GM06990 (cell line): ENCODE results near the gene SEMA3E.

ENCODE experiments used
- DNase-seq: peaks from one replicate; pipeline ENCODE4 v3.0.0-alpha.2; 2011; ENCODE audit not compliant: insufficient read length; ENCODE audit errors: extremely low read depth
- H3K27me3 ChIP-seq: replicated peaks from 2 replicates; pipeline ENCODE4 v1.6.0; 2011; ENCODE audit warnings: low read length; ENCODE audit not compliant: control insufficient read depth, insufficient read depth
- H3K36me3 ChIP-seq: 2 replicates; pipeline ENCODE4 v1.5.1; 2011; ENCODE audit warnings: low read length; ENCODE audit not compliant: control insufficient read depth, insufficient read depth
- H3K4me3 ChIP-seq: replicated peaks from 2 replicates; pipeline ENCODE4 v1.5.1; 2011; ENCODE audit warnings: low read depth, mild to moderate bottlenecking, control low read depth, low read length
- CTCF ChIP-seq: IDR thresholded peaks from 2 replicates; pipeline ENCODE4 v1.5.1; 2011; ENCODE audit warnings: low read length, control low read depth, mild to moderate bottlenecking, inconsistent platforms; ENCODE audit not compliant: insufficient read depth, poor library complexity, severe bottlenecking

SEMA3E gene

GRCh38 chr7:83502636-83503035 lies 146.3 kb downstream of the SEMA3E start:
- no peak for TF ChIP-seq CTCF
- no peak overlapping the region for H3K4me3 ChIP-seq
- no peaks in the 10 kb centered on the region for H3K27me3 ChIP-seq
- H3K36me3 ChIP-seq, result no peaks in the 10 kb centered on the region
- DNase-seq, result no peak

- Histone ChIP-seq H3K4me3 (no peak overlapping the region), H3K36me3 (no peaks in the 10 kb centered on the region), H3K27me3 (no peaks in the 10 kb centered on the region)
- no peak for TF ChIP-seq CTCF
- DNase-seq, result no peak
These were observed 154.3 kb downstream of the SEMA3E start for GRCh38 chr7:83494683-83495082.

DNA sequence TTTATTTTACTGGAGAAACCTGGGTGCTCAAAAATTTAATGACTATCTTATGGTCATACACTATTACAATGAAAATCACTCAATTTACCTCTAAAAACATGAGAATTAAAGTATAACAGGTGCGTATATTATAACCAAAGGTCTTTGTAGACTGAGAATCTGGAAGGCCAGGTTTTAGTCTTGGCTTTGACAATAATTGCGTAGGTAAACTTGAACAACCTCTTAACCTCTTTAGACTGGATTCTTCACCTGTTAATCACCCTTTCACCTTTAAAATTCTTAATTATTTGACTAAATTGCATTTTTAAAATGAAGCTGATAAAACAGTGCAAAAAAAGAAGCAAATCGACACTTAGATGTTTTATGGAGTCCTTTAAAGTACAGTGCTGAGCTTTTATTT lies 156.1 kb downstream of the SEMA3E start:
- DNase-seq, result no peak
- TF ChIP-seq CTCF, result no peak

DNA sequence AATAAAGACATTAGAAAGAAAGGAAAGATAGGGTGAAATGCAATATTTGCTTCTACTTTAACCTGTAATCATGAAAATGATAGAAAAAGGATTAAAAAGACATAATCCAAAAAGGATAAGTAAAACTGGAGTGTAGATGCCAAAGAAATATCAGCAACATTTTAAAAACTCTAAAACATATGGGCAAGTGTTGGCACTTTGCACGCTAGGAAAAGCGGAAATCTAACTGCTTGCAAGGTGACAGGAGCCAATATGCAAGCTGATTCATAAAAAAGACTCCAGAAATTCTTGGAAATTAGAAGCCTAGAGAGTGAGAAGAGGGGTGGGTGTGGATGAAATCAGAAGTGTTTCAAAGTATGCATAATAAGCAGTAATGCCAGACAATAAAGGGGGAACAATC lies 161.1 kb downstream of the SEMA3E start:
- no peaks in the 10 kb centered on the region for H3K36me3 ChIP-seq
- DNase-seq, result no peak
- no peaks in the 10 kb centered on the region for H3K27me3 ChIP-seq
- no peak for TF ChIP-seq CTCF
- H3K4me3 ChIP-seq, result no peak overlapping the region

More for the DNA sequence above, 156.1 kb downstream of the SEMA3E start:
- Histone ChIP-seq H3K36me3 (no peaks in the 10 kb centered on the region), H3K4me3 (no peak overlapping the region), H3K27me3 (no peaks in the 10 kb centered on the region)

GRCh38 chr7:83486957-83487356 lies 162.0 kb downstream of the SEMA3E start:
- H3K36me3 ChIP-seq, result no peaks in the 10 kb centered on the region
- no peak for TF ChIP-seq CTCF
- no peaks in the 10 kb centered on the region for H3K27me3 ChIP-seq
- H3K4me3 ChIP-seq, result no peak overlapping the region
- DNase-seq, result no peak

DNA sequence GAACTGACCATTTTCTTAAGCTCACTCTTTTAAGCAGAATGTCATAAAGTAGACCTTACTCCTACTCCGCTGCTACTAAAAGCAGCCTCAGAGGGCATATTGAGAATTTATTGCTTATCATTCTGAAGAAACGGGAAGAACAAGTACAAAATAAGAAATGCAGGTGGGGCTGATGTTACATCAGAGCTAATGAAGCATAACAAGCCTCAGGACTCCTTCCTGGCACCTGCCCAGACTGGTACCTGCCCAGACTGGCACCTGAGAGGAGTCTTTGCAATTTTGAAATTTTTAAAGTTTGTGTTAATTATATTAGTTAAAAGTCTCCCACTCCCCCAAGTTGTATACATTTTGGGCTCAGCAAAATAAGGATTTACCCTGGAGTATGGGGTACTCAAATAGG lies 162.4 kb downstream of the SEMA3E start:
- H3K36me3 ChIP-seq, result no peaks in the 10 kb centered on the region
- no peaks in the 10 kb centered on the region for H3K27me3 ChIP-seq
- no peak overlapping the region for H3K4me3 ChIP-seq
- DNase-seq, result no peak
- TF ChIP-seq CTCF, result no peak
